ENCODE data around the gene SLC22A23.

GRCh38 chr6:3303795-3304411 lies 152.9 kb downstream of the SLC22A23 start:
- TF ChIP-seq, protein P1, sequence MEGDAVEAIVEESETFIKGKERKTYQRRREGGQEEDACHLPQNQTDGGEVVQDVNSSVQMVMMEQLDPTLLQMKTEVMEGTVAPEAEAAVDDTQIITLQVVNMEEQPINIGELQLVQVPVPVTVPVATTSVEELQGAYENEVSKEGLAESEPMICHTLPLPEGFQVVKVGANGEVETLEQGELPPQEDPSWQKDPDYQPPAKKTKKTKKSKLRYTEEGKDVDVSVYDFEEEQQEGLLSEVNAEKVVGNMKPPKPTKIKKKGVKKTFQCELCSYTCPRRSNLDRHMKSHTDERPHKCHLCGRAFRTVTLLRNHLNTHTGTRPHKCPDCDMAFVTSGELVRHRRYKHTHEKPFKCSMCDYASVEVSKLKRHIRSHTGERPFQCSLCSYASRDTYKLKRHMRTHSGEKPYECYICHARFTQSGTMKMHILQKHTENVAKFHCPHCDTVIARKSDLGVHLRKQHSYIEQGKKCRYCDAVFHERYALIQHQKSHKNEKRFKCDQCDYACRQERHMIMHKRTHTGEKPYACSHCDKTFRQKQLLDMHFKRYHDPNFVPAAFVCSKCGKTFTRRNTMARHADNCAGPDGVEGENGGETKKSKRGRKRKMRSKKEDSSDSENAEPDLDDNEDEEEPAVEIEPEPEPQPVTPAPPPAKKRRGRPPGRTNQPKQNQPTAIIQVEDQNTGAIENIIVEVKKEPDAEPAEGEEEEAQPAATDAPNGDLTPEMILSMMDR (IDR thresholded peaks at IDR 0.05) = no peak
- no peak for TF ChIP-seq POLR2A (IDR thresholded peaks at IDR 0.05)

Measured in adrenal gland (tissue), 5 donors.